Measurements from ENCODE around the gene CCDC149. TPM values are rescaled to one million over a fixed set of nuclear protein-coding genes. Genes with fewer than 3 reads are reported as not detected.

The CCDC149 gene
- total and polyA plus RNA-seq, 2 of the 8 experiments (the other 6 are each of a cell fraction or from before 2014, with no cell fraction given) = 2.2 to 5.6 TPM

GRCh38 chr4:24806206-24806990, 106.4 kb downstream of the CCDC149 start:
- Histone ChIP-seq H3K9me3 (ENCODE audit: insufficient read depth in 2 of 2, low read depth in 1 of 2, low read length in 1 of 2) (no peaks in the 10 kb centered on the region), H3K4me2 (ENCODE audit: insufficient read depth in 1 of 2, low read depth in 2 of 2, low read length in 2 of 2) (no peak overlapping the region), H2AFZ (ENCODE audit: low read length) (no peak overlapping the region), H2BK15ac (ENCODE audit: low read length) (no peak overlapping the region), H2BK5ac (ENCODE audit: low read depth, low read length) (no peak overlapping the region), H2BK12ac (ENCODE audit: low read depth, low read length) (no peak overlapping the region), H3K27me3 (replicated peaks in 1 of 4; ENCODE audit: control insufficient read depth in 3 of 4, extremely low read depth in 1 of 4, insufficient read depth in 3 of 4, low read length in 3 of 4) (peaks cover 0 to 4% (median under 1%) of the 10 kb centered on the region in 4 experiments; a peak in 2 of 7 replicates), H3K4me1 (replicated peaks in 1 of 4; ENCODE audit: control insufficient read depth in 3 of 4, insufficient read depth in 4 of 4, low read length in 3 of 4) (peaks cover 2 to 13% (median 7%) of the 10 kb centered on the region in 4 experiments; a peak in 4 of 7 replicates), H2AK5ac (ENCODE audit: low read depth, low read length) (no peak overlapping the region), H3K56ac (replicated peaks; ENCODE audit: insufficient read length, low read depth, low read length) (no peak overlapping the region), H4K91ac (replicated peaks; ENCODE audit: insufficient read length, low read length) (no peak overlapping the region), H4K5ac (ENCODE audit: insufficient read length, low read depth, low read length) (no peak overlapping the region), H4K20me1 (replicated peaks in 1 of 2; ENCODE audit: control insufficient read depth in 1 of 2, insufficient read depth in 2 of 2, low read length in 2 of 2) (peaks cover 0 to 2% of the 10 kb centered on the region in 2 experiments), H3K23ac (ENCODE audit: insufficient read length) (no peak overlapping the region), H4K8ac (ENCODE audit: extremely low read depth, insufficient read depth, low read length) (no peak overlapping the region), H3K18ac (ENCODE audit: extremely low read depth, low read length) (no peak overlapping the region), H3K79me2 (ENCODE audit: control insufficient read depth in 1 of 2, insufficient read depth in 2 of 2, low read length in 2 of 2) (no peaks in the 10 kb centered on the region), H3K23me2 (ENCODE audit: low read depth, low read length) (no peaks in the 10 kb centered on the region), H3K9ac (replicated peaks in 1 of 4; ENCODE audit: extremely low read depth in 1 of 4, low read depth in 3 of 4, low read length in 3 of 4) (no peak overlapping the region), H3K14ac (ENCODE audit: insufficient read length) (no peak overlapping the region), H2BK20ac (ENCODE audit: low read length) (no peak overlapping the region), H3K27ac (ENCODE audit: low read depth, low read length) (no peak overlapping the region), H3K79me1 (ENCODE audit: low read depth, low read length) (no peaks in the 10 kb centered on the region), H3K4me3 (ENCODE audit: extremely low read depth in 1 of 4, insufficient read depth in 2 of 4, low read depth in 3 of 4, low read length in 4 of 4) (no peak overlapping the region), H2BK120ac (replicated peaks; ENCODE audit: low read depth, low read length) (no peak overlapping the region), H3K4ac (replicated peaks; ENCODE audit: insufficient read length, low read depth, low read length) (no peak overlapping the region), H3K36me3 (ENCODE audit: control insufficient read depth in 2 of 4, insufficient read depth in 4 of 4, low read length in 3 of 4) (no peaks in the 10 kb centered on the region; a peak in 1 of 8 replicates)
- DNase-seq (ENCODE audit: low read depth in 1 of 2, low spot score in 2 of 2) = peak in 1 of 2 experiments; percentile 28
- POLR2A ChIA-PET (ENCODE audit: partially characterized antibody) = no interaction called here
- 88% methylated on average over 11 of the region's 11 CpGs; no CpG with 5 or more reads in 1 of the 2 experiments for WGBS, 2 experiments (ENCODE audit: extremely low coverage in 1 of 2, insufficient coverage in 1 of 2, insufficient read length in 1 of 2, insufficient replicate concordance in 2 of 2, low coverage in 1 of 2, low lambda C conversion rate in 2 of 2, missing lambda C conversion rate in 1 of 2)
- TF ChIP-seq CEBPB (IDR thresholded peaks at IDR 0.05; ENCODE audit: low read depth, low read length) (no peak), SIN3A (conservative IDR thresholded peaks at IDR 0.05 in 1 of 2, IDR thresholded peaks at IDR 0.05 in 1 of 2; ENCODE audit: low read depth in 1 of 2, low read length in 2 of 2) (no peak), SUZ12 (IDR thresholded peaks at IDR 0.05; ENCODE audit: low read length) (no peak), CTCF (IDR thresholded peaks at IDR 0.05; ENCODE audit: control extremely low read depth in 1 of 3, insufficient read depth in 1 of 3, low read depth in 1 of 3, low read length in 3 of 3) (0 out of 4 replicates have a peak, but pooled peaks of 1 of the 3 experiments have one; percentile 1), TEAD4 (IDR thresholded peaks at IDR 0.05; ENCODE audit: low read depth, low read length) (no peak), CBX8 (IDR thresholded peaks at IDR 0.05; ENCODE audit: borderline replicate concordance, low read depth, low read length) (no peak), CHD1 (IDR thresholded peaks at IDR 0.05; ENCODE audit: low read depth, low read length) (no peak), RXRA (IDR thresholded peaks at IDR 0.05; ENCODE audit: insufficient read depth, low read depth, low read length) (no peak)
- CTCF ChIA-PET (ENCODE audit: partially characterized antibody) = interaction anchor here (0.7 to 4.0 kb wide), 5 partner anchors 10 to 226 kb away, joined by 3 to 29 read pairs (median 4); partner anchors contain the start of gene SOD3
- FAIRE-seq = no peak
